ENCODE measurements around the gene AOX1.
"Not testable (repeated sequence)": the region's sequence is repeated elsewhere in the genome, so short reads cannot be mapped to it uniquely, and the experiment has no call there.

Gene AOX1

DNA sequence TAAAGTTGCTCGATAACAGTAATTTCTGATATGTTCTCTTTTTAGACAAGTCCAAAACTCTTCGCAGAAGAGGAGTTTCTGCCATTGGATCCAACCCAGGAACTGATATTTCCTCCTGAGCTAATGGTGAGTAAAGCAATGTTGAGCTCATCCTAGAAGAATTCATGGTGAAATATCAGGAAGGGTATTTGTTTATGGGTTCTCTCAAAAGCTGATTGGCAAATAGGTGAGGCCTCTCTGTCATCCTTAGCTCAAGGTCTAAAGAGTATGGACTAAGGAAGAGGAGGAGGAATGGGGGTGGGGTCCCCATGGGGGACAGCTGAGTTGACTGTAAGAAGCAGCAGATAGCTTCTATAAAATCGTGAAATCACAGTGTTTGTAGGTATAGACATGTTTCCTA is 18.2 kb downstream of the AOX1 start:
- DNase-seq = no peak

DNA sequence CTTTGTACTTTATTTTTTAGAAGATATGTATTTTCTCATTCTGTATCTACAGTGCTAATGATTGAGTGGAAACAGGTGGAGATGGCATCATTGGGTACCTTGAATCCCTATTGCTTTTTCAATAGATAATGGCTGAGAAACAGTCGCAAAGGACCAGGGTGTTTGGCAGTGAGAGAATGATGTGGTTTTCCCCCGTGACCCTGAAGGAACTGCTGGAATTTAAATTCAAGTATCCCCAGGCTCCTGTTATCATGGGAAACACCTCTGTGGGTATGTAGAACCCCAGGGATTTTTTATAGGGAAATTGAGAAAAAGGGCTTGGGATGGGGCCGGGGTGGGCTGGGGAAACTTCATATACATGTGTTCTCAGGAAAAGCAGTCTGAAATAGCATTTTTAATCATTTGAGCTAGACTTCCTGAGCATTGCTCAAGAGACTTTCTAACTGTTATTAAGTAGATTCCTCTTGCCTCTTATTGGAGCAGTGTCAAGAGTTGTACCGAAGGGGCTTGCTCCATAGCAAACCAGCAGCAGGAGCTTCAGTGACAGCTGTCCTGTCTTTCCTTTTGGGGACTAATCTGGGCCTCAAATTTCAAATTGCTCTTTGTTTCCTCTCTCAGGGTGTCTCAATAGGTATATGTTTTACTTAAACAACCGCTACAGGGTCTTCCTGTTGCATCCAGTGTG is 18.9 kb downstream of the AOX1 start:
- no peak for DNase-seq

DNA sequence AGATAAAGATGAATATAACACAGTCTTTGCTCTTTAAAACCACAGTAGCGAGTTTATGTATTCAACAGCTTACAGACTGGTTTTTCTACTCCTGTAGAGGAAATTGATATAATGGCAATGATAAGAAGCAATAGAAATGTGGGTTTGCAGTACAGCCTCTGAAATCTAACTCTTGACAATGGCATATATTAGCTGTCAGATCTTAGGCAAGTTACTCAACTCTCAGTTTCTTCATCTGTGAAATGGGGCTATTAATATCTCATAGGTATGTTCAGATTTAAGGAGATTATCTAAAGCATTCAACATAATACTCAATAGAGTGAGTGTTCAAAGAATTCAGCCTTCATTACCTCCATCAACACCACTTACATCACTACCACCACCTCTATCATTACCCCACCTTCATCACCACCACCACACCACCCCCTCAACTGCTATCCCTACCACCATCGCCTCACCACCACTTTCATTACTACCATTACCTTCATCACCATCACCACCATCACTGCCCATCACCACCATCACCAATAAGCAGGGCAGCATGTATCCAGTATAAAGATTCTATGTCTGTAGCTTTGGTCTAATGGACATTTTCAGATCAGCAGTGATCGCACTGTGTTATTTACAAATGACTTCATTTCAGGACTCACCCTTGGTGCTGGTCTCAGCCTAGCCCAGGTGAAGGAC is 22.7 kb downstream of the AOX1 start:
- DNase-seq = no peak

DNA sequence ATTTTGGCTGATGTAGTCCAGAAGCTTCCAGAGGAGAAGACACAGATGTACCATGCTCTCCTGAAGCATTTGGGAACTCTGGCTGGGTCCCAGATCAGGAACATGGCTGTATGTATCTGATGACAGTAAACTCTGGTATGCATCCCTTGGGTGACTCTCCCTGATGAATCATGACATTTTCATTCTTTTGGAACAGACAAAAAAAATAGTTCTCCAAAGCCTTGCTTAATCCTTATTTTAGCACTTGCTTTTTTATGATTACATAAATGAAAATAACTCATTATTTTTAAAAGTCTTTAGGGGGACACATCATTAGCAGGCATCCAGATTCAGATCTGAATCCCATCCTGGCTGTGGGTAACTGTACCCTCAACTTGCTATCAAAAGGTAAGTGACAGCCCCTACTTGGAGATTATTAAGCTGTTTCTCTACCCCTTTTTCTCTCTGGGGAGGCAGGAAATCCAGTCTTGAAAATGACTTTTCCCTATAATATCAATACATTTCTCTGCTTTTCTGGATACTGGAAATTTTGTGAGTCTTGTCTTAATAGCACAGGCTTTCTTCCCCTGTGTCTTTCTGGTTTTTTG is 23.3 kb downstream of the AOX1 start:
- no peak for DNase-seq

DNA sequence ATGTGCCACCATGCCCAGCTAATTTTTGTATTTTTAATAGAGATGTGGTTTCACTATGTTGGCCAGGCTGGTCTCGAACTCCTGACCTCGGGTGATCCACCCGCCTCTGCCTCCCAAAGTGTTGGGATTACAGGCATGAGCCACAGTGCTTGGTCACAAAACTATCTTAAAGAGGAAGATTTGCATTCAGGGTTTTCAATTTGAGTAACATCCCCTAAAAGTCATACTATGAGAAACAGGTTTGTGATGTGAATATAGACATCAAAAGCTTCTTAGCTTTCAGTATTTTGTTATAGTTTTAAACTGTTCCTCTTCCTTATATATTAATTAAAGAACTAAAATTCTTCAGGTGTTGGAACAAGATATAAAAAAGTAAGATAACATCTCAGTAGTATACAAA is 24.4 kb downstream of the AOX1 start:
- peak; percentile 7 for DNase-seq

DNA sequence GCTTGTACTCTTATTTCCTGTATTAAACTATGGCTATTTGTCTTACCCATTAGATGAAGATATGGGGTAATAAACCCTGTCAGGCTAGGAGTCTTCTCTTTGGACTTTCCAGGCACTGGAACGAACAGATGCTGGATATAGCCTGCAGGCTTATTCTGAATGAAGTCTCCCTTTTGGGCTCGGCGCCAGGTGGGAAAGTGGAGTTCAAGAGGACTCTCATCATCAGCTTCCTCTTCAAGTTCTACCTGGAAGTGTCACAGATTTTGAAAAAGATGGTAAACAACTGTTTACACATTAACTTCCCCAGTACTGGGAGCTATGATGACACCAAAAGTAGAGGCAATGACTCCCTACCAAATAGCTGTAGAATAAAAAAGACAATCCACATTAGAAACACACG is 27.9 kb downstream of the AOX1 start:
- no peak for DNase-seq

DNA sequence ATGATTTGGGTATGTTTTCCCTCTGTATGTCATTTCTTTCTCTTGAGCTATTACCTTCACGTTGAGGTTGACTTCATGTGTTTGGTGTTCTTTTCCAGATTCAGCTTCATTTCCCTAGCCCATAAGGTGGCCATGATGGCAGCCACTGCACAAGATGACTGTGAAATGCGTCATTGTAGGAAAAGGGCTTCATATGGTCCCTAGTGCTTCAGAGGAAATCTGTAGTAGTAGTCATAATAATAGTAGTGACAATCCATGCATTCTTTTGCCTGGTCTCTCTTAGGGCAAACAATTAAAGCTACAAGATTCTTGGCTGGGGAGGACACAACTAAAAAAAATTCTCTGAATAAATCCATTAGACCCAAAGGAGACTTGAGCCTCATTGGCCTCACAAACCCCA is 28.4 kb downstream of the AOX1 start:
- no peak for DNase-seq

DNA sequence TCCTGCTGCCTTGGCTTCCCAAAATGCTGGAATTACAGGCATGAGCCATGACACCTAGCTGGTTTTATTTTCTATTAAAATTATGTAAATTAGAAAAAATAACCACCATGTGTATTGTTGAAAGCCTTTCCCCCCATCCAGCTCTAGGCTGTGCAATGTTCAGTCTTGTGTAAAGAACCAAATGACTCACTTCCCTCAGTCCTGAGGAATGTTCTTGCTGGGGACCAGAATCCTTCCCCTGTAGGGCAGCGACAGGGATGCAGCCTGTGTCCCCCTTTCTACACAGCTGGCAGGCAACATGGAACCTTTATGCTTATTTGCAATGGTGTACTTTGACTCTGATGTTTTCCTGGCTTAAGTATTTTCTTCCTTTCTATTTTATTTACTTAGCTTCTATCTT is 29.4 kb downstream of the AOX1 start:
- DNase-seq = no peak

DNA sequence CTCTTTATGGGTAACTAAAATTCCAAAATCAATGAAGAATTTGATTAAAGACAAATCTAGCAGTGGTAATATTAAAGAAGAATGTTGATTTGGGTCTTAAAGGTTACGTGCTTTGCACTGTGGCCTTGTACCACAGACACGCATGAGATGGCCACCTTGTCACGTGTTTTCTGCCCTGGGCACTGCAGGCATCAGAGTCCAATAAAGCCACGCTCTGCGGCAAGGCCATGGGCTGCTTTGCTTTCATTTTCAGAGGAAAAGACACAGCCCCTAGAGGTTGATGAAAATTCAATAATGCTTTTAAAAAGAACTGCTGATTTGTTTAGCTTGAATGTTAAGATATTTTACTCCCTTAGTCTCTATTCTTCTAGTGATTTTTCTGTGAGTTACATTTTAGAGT is 30.4 kb downstream of the AOX1 start:
- DNase-seq = no peak

DNA sequence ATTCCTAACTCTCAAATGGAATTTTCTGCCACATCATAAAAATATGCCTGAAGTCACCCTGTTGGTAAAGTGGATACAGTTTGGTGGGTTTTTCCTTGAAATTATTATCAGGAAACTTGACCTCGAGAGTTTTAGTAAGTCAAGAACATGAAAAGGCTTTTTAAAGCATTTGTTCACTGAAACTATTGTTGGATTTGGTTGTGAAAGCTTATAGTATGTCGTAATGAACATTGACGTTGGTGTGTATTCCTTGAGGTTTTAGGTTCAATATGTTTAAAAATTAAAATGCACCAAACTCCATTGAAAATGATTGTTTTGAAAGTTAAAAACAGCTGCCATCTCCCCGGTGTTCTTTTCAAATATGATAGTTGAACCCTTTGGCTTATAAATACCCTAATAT is 30.8 kb downstream of the AOX1 start:
- no peak for DNase-seq

DNA sequence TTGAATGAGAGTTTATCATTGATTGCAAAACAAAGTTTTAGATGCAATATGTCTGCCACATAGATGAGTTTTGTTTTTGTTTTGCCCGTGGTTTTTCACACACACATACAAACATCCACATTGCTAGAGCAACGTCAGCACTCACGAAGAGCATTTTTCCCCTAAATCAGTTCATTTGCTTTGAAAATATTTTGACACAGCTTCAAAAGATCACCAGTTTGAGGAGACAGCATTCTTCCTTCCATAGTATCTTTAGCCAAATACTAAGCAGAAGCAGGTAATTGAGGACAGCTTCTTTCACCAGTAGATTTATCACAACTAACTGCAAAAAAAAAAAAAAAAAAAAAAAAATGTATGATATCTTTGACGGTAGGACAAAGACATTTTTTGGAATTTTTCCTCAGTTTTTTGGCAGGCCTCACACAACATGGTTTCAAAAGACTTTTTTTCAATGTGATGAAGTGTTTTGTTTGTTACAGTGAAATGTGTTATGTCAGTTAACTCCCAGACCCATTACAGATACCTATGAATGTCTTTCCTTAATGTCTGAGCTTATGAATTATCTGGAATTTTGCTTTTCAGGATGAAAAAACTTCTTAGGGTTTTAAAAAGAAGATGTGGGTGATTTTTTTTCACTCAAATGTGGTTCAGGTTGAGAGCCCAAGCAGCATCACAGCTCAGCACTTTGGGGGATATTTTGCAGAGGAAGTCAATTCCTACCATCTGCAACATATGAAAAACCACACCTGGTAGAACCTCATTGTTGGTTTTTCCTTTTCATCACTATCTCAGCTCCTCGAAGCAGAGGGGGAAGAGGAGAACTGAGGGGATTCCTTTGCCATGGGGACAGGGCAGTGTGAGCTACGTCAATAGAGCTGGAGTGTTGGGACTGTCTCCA is 31.6 kb downstream of the AOX1 start:
- DNase-seq = no peak

DNA sequence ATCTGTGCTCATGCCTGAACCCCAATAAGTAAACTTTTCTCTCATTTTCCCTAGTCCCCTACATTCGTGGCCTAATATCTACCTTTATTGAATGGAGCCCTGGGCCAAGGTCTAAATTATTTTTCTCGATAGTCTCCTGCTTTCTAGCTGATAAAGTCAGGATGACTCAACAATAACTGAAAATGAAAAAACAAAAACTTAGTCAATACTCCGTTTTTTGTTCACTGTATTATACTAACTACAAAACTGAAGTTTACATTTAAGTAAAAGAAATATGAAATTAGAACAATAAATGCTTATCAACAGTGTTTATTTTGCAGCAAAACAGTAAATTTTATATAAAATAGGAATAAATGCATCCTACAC is 32.2 kb downstream of the AOX1 start:
- DNase-seq = no peak

DNA sequence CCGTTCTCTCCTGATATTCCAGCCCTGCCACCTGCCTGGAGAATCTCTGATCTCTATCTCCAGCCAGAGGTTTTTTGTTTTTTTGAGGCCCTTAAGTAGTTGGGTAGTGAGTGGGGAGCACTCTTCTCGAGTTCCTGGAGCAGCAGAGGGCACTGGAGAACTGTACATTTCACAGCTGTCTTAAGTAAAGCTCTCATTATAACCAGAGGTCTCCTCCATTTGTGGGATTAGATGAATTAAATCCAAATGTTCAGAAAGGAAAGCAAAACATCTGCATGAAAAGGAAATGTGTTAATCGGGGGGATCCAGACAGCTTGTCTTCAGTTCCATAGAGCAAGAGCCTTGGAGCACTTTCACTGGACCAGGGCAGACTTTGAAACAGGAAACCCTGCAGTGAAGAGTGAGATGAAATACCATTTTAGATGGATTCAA is 32.8 kb downstream of the AOX1 start:
- no peak for DNase-seq

DNA sequence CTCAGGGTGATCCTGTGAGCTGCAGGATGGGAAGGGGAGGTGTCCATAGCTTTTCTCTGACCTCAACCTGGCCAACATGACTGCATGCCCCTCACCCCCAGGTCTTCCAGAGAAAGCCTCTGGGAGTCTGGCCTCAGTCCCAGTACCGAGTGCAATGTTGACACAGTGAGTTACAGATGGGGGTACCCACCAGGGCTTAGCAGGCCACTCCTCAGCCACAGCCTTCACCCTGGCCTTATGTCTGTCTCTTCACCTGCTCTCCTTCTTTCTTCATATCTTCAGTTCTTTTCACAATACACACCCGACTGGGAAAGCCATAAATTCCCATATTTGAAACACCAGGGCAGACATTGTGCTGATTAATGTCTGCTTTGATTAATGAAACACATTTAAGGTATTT is 33.5 kb downstream of the AOX1 start:
- DNase-seq = no peak

DNA sequence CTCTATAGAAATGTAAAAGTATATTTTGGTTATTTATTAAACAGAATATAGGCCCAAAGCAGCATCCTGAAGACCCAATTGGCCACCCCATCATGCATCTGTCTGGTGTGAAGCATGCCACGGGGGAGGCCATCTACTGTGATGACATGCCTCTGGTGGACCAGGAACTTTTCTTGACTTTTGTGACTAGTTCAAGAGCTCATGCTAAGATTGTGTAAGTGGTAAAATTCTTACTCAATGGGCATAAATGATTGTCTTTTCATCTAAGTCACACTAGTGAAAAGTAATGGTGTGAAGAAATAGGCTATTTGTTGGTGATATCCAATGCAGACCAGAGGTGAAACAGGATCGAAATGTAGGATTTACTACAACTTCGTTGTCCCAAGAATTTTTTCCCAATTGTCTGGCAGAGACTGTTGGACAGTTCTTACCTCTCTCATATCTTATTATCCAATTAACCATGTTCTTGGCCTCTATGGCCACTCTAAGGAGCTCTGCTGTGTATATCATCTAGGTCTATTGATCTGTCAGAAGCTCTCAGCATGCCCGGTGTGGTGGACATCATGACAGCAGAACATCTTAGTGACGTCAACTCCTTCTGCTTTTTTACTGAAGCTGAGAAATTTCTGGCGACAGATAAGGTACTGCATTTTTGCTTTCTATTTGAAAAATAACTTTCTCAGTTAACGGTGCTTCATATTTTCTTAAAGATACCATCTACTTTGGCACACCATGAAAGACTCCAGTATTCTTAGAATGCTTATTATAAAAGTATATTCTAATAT is 35.0 kb downstream of the AOX1 start:
- no peak for DNase-seq

DNA sequence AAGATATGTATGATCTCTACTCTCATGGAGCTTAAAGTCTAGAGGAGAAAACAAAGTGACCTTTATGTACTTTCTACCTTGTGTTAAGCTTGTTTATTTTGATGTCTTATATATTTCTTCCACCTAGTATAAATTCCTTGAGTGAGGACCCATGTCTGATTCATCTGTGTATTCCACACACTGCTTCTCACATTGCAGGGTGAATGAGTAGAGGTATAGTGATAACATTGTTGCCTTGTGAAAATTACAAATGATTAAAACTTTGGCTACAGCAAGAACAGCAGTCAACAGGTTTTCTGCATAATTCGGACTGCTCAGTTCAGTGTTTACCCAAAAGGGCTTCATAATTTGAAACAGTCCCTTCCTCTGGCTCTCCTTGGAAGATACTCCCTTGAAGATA is 36.3 kb downstream of the AOX1 start:
- DNase-seq = no peak

DNA sequence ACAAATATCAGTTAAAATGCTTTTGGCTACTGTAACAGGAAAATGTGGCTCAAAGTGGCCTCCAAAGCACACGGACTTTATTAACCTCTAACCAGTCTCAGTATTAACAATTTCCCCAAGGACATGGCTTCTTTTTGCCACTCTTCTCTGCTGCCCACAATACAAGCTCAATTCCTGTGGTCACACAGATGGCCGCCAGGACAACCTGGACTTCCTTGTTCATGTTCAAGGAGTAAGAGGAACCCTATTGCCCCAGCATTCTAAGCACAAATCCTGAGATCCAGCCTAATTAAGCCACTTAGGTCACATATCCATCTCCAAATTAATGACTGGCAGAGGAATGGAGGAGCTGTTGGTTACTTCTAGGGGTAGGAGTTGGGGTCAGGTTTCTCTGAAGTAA is 38.2 kb downstream of the AOX1 start:
- no peak for DNase-seq

DNA sequence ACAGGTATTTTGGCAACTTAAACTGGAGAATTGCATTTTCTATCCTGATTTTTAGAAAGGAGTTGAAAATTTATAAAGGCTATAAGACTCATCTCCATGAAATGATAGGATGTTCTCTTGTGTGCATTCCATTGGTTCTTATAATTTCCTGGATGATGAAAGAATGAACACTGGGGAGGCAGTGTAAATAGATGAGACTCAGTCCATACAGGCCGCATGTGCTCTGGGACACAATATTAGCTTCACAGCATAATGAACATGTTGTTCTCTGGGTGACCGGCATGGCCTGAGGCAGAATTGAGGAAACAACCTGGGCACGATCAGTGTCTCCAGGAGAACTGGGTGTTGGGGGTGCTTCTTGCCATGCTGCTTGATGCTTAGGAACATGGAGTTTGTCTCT is 38.8 kb downstream of the AOX1 start:
- DNase-seq = no peak

DNA sequence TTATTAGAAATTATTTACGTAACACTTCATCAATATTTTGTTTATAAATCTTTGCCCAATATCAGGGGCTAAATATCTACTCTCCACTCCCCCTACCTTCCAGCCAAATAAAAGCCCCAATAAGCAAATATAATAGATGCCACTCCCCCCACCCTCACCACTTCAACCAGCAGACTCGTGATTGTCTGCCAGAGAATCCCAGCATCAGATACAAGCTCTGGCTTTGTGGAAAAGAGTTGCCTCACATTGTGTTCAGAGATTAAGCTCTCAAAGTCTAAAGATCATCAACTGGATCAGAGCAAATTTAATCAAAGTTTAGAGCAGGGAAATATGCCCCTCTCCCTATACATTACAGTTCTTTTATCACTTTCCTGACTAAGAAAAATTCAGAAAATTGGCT is 39.5 kb downstream of the AOX1 start:
- DNase-seq = no peak

DNA sequence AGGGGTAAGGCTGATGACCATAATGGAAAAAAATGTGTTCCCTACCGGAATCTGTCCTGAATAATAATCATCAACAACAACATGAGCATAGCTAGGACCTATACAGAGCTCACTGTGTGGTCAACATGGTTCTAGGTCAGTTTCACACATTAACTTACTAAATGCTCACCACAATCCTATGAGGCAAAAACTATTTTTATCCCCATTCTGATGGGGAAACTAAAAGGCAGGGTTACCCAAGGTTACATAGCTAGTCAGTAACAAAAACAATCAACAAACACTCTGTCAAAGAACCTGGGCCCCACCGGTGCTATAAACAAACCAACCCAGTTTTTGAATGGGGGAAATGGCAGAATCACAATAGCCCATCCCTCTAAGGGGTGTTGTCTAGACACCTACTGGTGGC is 40.1 kb downstream of the AOX1 start:
- no peak for DNase-seq

DNA sequence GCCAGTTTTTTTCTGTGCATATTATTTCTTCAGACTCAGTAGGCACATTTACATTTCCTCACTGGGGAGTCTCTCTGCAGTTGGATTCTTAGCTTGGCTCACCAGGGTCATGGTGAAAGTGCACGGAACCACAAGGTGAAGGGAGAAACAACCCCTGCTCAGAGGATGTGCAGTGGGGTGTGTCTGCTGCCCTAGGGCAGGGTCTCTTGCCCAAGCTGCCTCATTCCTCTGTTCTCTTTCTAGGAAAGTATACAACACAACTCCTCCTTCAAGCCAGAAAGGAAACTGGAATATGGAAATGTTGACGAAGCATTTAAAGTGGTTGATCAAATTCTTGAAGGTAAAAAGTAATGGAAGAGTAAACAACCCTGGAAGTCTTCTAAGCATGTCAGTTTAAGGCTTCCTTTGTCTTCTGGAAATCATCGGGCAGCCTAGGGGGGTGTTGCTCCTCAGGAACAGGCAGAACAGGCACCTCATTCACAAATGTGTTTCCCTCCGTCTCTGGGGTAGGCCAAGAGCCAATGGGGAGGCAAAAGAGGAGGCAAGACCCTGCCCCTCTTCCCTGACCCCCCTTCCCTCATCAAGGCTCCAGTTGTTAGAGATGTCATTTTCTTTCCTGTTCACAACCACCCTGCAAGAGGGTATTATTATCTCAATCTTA is 41.4 kb downstream of the AOX1 start:
- DNase-seq = no peak

DNA sequence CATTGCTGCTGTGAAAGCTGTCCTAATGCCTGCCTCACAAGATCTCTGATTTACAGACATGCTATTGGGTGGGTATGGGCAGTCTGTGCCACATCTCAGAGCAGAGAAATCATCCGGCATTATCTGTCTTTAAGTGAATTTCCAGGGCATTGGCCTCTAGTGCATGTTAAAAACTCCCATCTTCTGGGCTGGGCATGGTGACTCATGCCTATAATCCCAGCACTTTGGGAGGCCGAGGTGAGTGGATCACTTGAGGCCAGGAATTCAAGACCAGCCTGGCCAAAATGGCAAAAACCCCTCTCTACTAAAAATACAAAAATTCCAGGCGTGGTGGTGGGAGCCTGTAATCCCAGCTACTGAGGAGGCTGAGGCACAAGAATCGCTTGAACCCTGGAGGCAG is 42.6 kb downstream of the AOX1 start:
- DNase-seq = not testable (repeated sequence)
